Urinary bladder (tissue), 4 donors: ENCODE results near the gene MFAP2. TPM values are rescaled to one million over a fixed set of nuclear protein-coding genes. Genes with fewer than 3 reads are reported as not detected.

ENCODE experiments used
- DNase-seq: peaks from one replicate; pipeline ENCODE4 v3.0.0-alpha.2; 2015; ENCODE audit errors: extremely low spot score
- H3K27ac ChIP-seq: one replicate; pipeline ENCODE4 v1.5.1; 2013; ENCODE audit warnings: low read depth, mild to moderate bottlenecking, moderate library complexity
- H3K36me3 ChIP-seq: one replicate; pipeline ENCODE4 v1.6.1; 2013; ENCODE audit warnings: mild to moderate bottlenecking, moderate library complexity; ENCODE audit not compliant: insufficient read depth
- H3K4me1 ChIP-seq: one replicate; pipeline ENCODE4 v1.6.1; 2013; ENCODE audit warnings: mild to moderate bottlenecking, moderate library complexity; ENCODE audit not compliant: insufficient read depth
- H3K4me3 ChIP-seq: one replicate; pipeline ENCODE4 v1.5.1; 2013; ENCODE audit warnings: low read depth, low read length
- whole genome bisulfite sequencing: extraction: QIAGEN DNeasy Blood & Tissue Kit; methylation state at CpG from one replicate; pipeline ENCODE4 v1.1.7; 2013; 5-methylcytosine and 5-hydroxymethylcytosine counted together
- polyA plus RNA-seq: library from polyadenylated mRNA; stranded (reverse); fragments of 200-250 nt; gene quantifications from one replicate; pipeline ENCODE4 v1.2.3, GENCODE V29; 2013
- total RNA-seq: library from RNA; depleted of rRNA; stranded (reverse); fragments of >200 nt; gene quantifications from one replicate; pipeline ENCODE4 v1.2.3, GENCODE V29; 2014
- donor health status: healthy with polysubstance abuse.
- donor health status: healthy.

The MFAP2 gene, protein sequence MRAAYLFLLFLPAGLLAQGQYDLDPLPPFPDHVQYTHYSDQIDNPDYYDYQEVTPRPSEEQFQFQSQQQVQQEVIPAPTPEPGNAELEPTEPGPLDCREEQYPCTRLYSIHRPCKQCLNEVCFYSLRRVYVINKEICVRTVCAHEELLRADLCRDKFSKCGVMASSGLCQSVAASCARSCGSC
- total RNA-seq, result 33.3 TPM
- polyA plus RNA-seq, result 20.3 TPM

DNA sequence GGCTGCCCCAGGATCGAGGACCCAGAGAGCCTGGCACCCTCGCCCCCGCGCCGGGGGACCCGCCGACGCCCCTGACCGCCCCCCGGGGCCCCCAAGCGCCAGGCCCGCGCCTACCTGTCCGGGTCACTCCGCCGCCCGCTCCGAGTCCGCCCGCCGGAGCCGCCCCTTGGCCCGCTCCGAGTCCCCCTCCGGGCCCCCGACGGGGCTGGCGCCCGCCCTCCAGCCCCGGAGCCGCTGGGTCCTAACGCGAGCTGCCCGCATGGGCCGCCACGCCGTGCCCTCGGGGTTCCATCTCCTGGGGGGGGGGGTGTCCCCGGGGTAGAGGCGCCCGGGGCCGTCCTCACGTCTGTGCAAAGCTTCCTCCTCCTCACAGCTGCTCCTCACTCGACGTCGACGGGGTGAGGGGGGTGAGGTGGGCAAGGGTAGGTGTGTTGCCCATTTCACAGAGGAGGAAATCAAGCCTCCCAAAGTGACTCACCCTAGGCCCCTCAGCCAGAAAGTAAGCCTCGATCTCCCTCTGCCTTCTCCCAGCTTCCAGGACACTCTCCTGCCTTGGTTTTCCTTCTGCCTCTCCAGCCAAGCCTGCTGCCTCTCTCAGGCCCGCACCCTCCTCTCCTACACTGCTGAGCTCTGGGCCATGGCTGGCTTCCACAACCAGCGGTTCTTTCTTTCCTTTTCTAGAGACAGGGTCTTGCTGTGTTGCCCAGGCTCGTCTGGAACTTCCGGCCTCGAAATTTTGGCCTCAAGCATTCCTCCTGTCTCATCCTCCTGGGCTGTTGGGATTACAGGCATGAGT, at the start of gene MFAP2:
Gene MFAP2, minus strand, starts transcription at position 148 of the 796 bp plus-strand sequence. CDS start 2,347 bp downstream, outside the sequence.
- Histone ChIP-seq H3K36me3 (no peaks in the 10 kb centered on the region), H3K4me3 (peak within 1 kb of the TSS; percentile 49), H3K27ac (peak within 1 kb of the TSS; percentile 11), H3K4me1 (no peaks in the 10 kb centered on the region)
- no peak for DNase-seq
- WGBS, result 9% methylated on average over 53 of the region's 53 CpGs

DNA sequence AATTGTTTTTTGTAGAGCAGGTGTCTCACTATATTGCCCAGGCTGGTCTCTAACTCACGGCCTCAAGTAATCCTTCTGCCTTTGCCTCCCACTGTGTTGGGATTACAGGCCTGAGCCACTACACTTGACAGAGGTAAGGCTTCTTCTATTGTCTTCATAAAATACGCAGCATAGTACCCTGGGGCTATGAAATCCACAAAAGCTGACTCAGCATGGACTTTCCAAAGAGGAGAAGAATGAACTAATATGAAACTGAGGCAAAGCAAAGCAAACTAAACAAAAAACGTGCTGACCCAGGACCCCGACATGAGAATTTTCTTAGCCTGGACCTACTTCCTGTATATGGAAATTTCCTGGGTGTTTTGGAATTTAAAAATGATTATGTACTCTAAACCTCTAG, 49.8 kb upstream of the MFAP2 start:
- no peaks in the 10 kb centered on the region for H3K4me1 ChIP-seq
- H3K4me3 ChIP-seq, result no peak overlapping the region
- DNase-seq, result no peak
- 87% methylated on average over 4 of the region's 4 CpGs for WGBS
- peaks cover 14% of the 10 kb centered on the region for H3K36me3 ChIP-seq
- no peak overlapping the region for H3K27ac ChIP-seq

DNA sequence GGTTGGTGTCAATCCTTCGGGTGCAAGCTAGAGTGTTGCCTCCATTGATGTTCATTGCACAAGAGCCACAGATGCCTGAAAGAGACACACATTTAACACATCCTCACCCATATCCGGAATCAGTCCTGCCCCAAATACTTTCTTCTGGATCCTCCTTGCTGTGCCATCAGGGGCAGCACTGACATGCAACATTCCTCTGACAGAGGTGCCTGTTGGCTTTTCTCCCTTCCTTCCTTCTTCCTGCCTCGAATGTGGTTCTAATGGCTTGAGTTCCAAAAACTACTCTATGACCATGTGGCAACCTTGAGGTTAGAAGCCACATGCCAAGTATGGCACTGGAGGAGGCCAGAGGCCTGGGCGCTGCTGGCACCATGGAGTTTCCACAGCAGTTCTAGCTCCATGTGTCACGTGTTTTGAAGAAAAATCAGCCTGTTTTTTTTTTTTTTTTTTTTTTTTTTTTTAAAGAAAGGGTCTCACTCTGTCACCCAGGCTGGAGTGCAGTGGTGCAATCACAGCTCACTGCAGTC, 48.3 kb upstream of the MFAP2 start:
- H3K4me1 ChIP-seq, result no peaks in the 10 kb centered on the region
- peaks cover 14% of the 10 kb centered on the region for H3K36me3 ChIP-seq
- H3K27ac ChIP-seq, result no peak overlapping the region
- DNase-seq, result no peak
- no peak overlapping the region for H3K4me3 ChIP-seq
- WGBS, result 86% methylated on average over 5 of the region's 5 CpGs

DNA sequence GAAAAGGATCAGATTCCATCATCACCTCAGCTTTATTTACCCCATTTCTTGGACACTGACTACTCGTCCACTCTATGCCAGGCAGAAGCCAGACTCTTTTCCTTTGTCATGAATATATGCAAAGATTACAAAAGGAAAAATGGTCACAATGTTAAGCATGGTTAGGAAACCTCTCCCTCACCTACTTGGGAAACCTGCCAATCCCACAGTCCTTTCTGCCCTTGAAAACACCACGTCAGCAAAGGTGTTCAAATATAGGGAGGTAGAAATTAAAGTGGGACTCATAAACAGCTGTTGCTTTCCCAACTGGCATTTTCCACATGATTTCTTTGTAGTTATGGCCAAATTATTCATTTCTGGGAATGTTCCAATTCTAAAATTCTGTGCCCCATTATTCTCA, 47.5 kb upstream of the MFAP2 start:
- no peak overlapping the region for H3K4me3 ChIP-seq
- no peak for DNase-seq
- H3K27ac ChIP-seq, result no peak overlapping the region
- WGBS, result 80% methylated on average over 2 of the region's 2 CpGs
- H3K36me3 ChIP-seq, result peaks cover 13% of the 10 kb centered on the region
- no peaks in the 10 kb centered on the region for H3K4me1 ChIP-seq

DNA sequence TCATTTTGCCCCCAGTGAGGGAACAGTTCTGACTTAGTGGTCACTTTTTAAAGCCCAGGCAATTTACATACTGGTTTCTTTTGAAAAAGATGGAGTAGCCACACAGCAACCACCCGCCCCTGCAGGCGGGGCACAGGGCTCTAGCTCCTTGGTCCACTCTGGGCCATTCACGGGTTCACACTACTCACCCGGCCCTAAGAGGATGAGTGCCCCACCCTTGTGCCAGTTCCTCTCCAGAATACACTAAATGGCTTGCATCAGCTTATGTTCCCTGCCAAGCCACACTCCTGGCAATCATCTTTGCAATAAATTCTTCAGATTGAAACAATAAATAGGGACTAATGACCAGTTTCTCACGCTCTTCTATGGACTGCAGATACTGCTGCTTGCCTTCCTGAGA, 47.0 kb upstream of the MFAP2 start:
- Histone ChIP-seq H3K4me1 (no peaks in the 10 kb centered on the region), H3K4me3 (no peak overlapping the region), H3K27ac (no peak overlapping the region), H3K36me3 (peaks cover 11% of the 10 kb centered on the region)
- WGBS, result 87% methylated on average over 5 of the region's 5 CpGs
- DNase-seq, result no peak

DNA sequence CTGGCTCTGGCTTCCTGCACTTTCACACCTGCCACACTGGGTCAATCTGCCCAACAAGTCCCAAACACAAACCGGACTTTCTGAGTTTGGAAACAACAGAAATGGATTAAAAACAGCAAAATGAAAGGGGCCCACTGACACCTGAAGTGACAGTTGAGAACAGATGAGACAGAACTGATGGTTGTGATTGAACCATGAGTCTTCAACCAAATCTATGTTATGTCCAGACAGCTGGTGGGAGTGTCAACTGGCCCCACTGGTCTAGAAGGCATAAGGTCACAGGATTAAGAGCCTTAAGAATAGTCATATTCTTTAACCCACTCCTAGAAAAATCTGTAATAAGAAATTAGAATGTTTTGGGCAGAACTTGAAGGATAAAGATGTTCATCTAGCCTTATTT, 44.3 kb upstream of the MFAP2 start:
- WGBS, result 77% methylated on average over 1 of the region's 1 CpG
- no peak for DNase-seq
- Histone ChIP-seq H3K36me3 (peaks cover 8% of the 10 kb centered on the region), H3K4me1 (no peaks in the 10 kb centered on the region), H3K27ac (no peak overlapping the region), H3K4me3 (no peak overlapping the region)

DNA sequence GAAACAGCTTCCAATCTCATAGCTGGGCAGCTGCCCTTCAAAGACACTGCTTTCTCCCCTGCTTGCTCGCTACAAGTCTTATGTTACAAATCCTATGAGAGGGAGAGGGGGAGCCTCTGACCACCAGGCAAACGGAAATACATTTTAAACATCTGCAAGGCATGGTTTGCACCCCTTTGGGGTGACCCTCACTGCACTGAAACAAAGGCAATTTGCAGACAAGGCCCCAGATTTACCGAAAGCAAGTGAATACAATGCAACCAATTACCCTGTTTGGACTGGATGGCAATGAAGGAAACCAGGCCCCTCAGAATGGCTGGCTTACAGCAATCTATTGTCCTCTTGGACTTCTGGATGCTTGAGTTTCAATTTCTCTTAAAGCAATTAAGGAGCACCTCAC, 43.2 kb upstream of the MFAP2 start:
- no peak overlapping the region for H3K4me3 ChIP-seq
- peaks cover 5% of the 10 kb centered on the region for H3K36me3 ChIP-seq
- no peak overlapping the region for H3K27ac ChIP-seq
- 71% methylated on average over 3 of the region's 3 CpGs for WGBS
- H3K4me1 ChIP-seq, result no peaks in the 10 kb centered on the region
- DNase-seq, result no peak

DNA sequence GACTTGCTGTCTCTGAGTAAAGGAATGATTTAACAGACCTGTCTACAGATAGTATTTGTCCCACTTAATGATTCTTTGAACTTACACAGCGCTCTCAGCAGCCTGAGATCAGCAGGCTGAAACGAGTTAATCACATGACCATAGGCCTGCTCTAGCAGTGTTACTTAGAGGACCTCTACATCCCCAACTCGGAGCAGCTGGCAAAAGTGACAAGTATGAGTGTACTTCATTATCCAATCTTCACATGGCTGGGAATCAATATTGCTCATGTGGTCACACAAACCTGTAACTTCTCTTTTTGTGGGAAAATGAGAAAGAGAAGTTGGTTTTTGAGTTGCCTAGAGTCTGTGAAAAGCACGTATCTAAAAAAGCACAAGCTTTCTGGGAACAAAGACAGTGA, 42.7 kb upstream of the MFAP2 start:
- WGBS, result 59% methylated on average over 4 of the region's 4 CpGs
- no peak overlapping the region for H3K27ac ChIP-seq
- peaks cover 5% of the 10 kb centered on the region for H3K36me3 ChIP-seq

DNA sequence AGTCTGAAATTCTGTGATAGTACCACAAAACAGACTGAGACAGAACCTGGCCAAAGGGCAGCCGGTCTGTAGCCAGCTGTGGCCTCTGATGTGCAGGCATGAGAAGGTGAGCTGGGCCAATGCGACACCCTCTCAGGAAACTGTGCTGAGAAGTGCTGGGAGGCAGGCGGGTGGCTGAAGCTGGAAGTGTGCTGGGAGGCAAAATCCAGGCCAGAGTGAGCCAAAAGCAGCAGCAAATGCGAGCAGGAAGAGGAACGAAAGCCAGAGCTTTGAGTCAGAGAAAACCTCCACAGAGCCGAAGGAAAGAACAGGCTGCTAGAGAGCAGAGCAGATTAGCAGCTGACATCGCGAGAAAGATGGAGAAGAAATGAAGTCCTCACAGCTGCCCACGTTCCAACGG, 41.5 kb upstream of the MFAP2 start:
- no peak for DNase-seq
- 59% methylated on average over 10 of the region's 10 CpGs for WGBS
- H3K4me3 ChIP-seq, result no peak overlapping the region
- peaks cover under 1% of the 10 kb centered on the region for H3K36me3 ChIP-seq
- H3K27ac ChIP-seq, result no peak overlapping the region
- H3K4me1 ChIP-seq, result no peaks in the 10 kb centered on the region

More for the DNA sequence above, 42.7 kb upstream of the MFAP2 start:
- no peak overlapping the region for H3K4me3 ChIP-seq
- no peaks in the 10 kb centered on the region for H3K4me1 ChIP-seq
- DNase-seq, result no peak

DNA sequence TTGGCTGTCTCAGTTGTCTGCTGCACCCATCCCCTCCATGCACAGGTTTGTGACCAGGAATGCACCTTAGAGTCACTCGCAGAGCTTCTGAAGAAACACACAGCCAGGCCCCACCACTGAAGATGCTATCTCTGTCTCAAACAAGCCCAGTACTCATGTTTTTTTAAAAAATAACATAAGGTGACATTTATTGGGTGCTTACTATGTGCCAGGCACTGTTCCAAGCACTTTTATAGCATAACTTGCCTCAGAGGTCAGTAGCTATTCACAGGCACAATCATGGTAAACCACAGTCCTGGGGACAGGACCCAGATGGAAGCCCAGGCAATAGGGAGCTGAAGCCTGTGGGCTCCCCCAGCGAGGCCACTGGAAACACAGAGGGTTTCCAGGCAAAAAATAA, 40.1 kb upstream of the MFAP2 start:
- DNase-seq, result no peak
- H3K4me3 ChIP-seq, result no peak overlapping the region
- no peak overlapping the region for H3K27ac ChIP-seq
- WGBS, result 35% methylated on average over 2 of the region's 2 CpGs
- H3K4me1 ChIP-seq, result no peaks in the 10 kb centered on the region
- H3K36me3 ChIP-seq, result no peaks in the 10 kb centered on the region

DNA sequence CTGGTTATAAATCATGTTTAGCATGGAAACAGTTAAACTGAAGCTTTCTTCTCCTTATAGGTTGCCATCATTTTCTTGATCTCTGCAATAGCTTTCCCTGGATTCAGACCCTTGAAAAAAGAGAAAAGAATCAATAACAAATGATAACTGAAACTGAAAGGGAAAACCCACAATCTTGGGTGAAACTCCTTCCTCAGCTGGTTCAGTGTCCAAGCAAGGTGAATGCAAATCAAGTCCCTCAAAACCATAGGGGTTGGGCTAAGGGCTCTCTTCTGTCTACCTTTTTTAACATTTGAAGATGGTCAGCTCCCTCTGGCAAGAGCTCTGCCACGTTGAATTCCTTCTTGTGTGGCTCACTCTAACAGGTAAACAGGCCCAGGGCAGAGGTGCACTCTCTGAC, 38.4 kb upstream of the MFAP2 start:
- no peaks in the 10 kb centered on the region for H3K36me3 ChIP-seq
- 67% methylated on average over 1 of the region's 1 CpG for WGBS
- no peak for DNase-seq

DNA sequence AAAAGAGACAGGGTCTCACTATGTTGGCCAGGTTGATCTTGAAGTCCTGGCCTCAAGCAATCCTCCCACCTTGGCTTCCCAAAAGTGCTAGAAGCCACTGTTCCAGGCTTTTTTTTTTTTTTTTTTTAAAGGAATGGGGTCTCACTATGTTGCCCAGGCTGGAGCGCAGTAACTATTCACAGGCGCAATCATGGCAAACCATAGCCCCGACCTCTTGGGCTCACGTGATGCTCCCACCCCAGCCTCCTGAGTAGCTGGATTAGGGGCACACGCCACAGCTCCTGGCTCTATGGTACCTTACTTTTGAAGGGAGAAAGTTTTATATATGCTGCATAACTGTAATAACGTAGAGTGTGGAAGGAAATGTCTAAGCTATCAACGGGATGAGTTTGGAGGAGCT, 37.0 kb upstream of the MFAP2 start:
- Histone ChIP-seq H3K36me3 (no peaks in the 10 kb centered on the region), H3K4me3 (no peak overlapping the region), H3K27ac (no peak overlapping the region), H3K4me1 (no peaks in the 10 kb centered on the region)
- 96% methylated on average over 7 of the region's 7 CpGs for WGBS
- no peak for DNase-seq

More for the DNA sequence above, 38.4 kb upstream of the MFAP2 start:
- no peaks in the 10 kb centered on the region for H3K4me1 ChIP-seq
- H3K4me3 ChIP-seq, result no peak overlapping the region
- H3K27ac ChIP-seq, result no peak overlapping the region

DNA sequence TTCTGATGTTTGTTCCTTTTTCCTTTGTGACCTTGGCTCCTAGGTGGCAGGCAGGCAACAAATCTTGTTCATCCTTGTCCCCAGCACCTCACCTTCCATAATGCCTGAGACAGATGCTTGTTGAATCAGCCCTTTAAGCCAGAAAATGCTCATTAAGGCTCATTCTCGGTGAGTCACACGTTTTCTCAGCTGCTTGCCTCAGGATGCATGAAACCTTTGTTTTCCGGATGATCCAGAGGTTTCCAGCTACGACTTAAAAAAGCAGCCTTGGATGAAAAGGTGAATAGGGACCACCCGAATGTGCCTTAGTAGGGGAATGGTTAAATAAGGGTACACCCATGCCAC, 35.9 kb upstream of the MFAP2 start:
- H3K4me3 ChIP-seq, result no peak overlapping the region
- no peak overlapping the region for H3K27ac ChIP-seq
- H3K36me3 ChIP-seq, result no peaks in the 10 kb centered on the region
- 66% methylated on average over 5 of the region's 5 CpGs for WGBS
- H3K4me1 ChIP-seq, result no peaks in the 10 kb centered on the region
- no peak for DNase-seq
